GM12878 (cell line): ENCODE results near the gene PTTG2.

Source experiments
- BHLHE40 ChIP-seq, 2 experiments: fragments of 450-650 bp in 1 of 2; IDR thresholded peaks; 2 replicates each; pipeline ENCODE4 v1.6.1; 2011 to 2017; ENCODE audit warnings: low read depth in 2 of 2, borderline replicate concordance in 1 of 2, improper control_type of control experiment in 1 of 2, low read length in 1 of 2, mild to moderate bottlenecking in 1 of 2
- CHD2 ChIP-seq: IDR thresholded peaks from 2 replicates; pipeline ENCODE4 v1.6.1; 2011; ENCODE audit warnings: low read depth, low read length, improper control_type of control experiment, borderline replicate concordance
- CTCF ChIP-seq, 3 experiments: IDR thresholded peaks in 2 of 3; conservative IDR thresholded peaks in 1 of 3; 2 replicates each; pipeline ENCODE4 v1.5.1; 2011; ENCODE audit warnings: low read depth in 3 of 3, low read length in 3 of 3, mild to moderate bottlenecking in 3 of 3, control low read depth in 2 of 3, moderate library complexity in 2 of 3, inconsistent platforms in 1 of 3, mixed read lengths in 1 of 3; ENCODE audit not compliant: control insufficient read depth in 2 of 3, insufficient read depth in 1 of 3; ENCODE audit errors: extremely low read depth in 1 of 3
- HCFC1 ChIP-seq: fragments of 150-350 bp; IDR thresholded peaks from 2 replicates; pipeline ENCODE4 v1.6.1; 2014; ENCODE audit warnings: low read length
- MTA2 ChIP-seq: fragments of 450-650 bp; IDR thresholded peaks from 2 replicates; pipeline ENCODE4 v1.6.1; 2016; ENCODE audit warnings: low read depth, mild to moderate bottlenecking, moderate library complexity
- POLR2AphosphoS5 ChIP-seq: IDR thresholded peaks from 2 replicates; pipeline ENCODE4 v1.6.1; 2011; ENCODE audit warnings: mild to moderate bottlenecking, low read length, inconsistent platforms
- RBBP5 ChIP-seq: fragments of 200-600 bp; sonication (generic); conservative IDR thresholded peaks from 2 replicates; pipeline ENCODE4 v1.6.1; 2016
- SP1 ChIP-seq: IDR thresholded peaks from one replicate; pipeline ENCODE4 v1.6.1; 2011; ENCODE audit warnings: low read depth, low read length
- STAT1 ChIP-seq: fragments of 450-650 bp; conservative IDR thresholded peaks from 2 replicates; pipeline ENCODE4 v1.6.1; 2014; ENCODE audit warnings: antibody characterized with exemption, mild to moderate bottlenecking
- TARDBP ChIP-seq: IDR thresholded peaks from 2 replicates; pipeline ENCODE4 v1.6.1; 2016; ENCODE audit warnings: borderline replicate concordance
- WRNIP1 ChIP-seq: IDR thresholded peaks from 2 replicates; pipeline ENCODE4 v1.6.1; 2011; ENCODE audit warnings: low read depth, low read length, improper control_type of control experiment, borderline replicate concordance
- YY1 ChIP-seq: IDR thresholded peaks from 2 replicates; pipeline ENCODE4 v1.6.1; 2011; ENCODE audit warnings: low read depth, mild to moderate bottlenecking, low read length
- ZBED1 ChIP-seq: IDR thresholded peaks from 2 replicates; pipeline ENCODE4 v1.6.1; 2016; ENCODE audit warnings: borderline replicate concordance
- TF ChIP-seq, protein P1 (sequence below): fragments of 450-650 bp; IDR thresholded peaks from 2 replicates; pipeline ENCODE4 v1.6.1; 2017; ENCODE audit warnings: mild to moderate bottlenecking, low read depth, inconsistent platforms; ENCODE audit not compliant: poor library complexity, severe bottlenecking

DNA sequence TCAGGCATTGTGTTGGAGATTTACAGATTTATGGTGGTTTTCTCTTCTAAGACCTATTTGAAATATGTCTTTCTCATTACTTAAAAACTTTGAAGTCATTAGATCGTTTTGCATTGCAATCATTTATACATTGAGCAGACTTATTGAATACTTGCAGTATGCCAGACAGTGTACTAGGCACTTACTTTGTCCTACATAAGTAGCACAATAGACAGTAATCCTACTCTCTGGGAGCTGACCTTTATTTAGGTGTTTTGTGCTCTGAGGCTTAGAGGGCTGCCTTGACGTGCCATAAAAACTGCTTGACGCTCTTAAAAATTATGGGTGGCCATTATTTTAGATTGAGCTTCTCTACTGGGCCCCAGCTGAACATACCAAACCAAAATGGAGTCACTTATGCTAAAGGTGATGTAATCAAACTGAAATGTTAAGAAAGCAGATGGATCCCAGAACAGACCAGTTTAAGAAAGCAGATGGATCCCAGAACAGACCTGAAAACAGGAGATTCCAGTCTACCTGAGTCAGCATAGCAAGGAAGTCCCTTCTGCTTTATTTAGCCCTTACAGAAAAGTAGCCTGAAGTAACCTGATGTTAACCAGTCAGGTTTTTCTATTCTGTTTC is 42.4 kb downstream of the PTTG2 start:
- TF ChIP-seq ZBED1 (no peak), MTA2 (no peak), RBBP5 (no peak), HCFC1 (no peak), CTCF (IDR thresholded peaks at IDR 0.05 in 2 of 3, conservative IDR thresholded peaks at IDR 0.05 in 1 of 3; ENCODE audit: control insufficient read depth in 2 of 3, extremely low read depth in 1 of 3, insufficient read depth in 1 of 3, low read depth in 3 of 3, low read length in 3 of 3) (no peak), YY1 (no peak), BHLHE40 (IDR thresholded peaks at IDR 0.05; ENCODE audit: borderline replicate concordance in 1 of 2, low read depth in 2 of 2, low read length in 1 of 2) (no peak), SP1 (no peak), WRNIP1 (no peak), STAT1 (no peak), POLR2AphosphoS5 (no peak), CHD2 (no peak), TARDBP (no peak)
- TF ChIP-seq, protein P1, sequence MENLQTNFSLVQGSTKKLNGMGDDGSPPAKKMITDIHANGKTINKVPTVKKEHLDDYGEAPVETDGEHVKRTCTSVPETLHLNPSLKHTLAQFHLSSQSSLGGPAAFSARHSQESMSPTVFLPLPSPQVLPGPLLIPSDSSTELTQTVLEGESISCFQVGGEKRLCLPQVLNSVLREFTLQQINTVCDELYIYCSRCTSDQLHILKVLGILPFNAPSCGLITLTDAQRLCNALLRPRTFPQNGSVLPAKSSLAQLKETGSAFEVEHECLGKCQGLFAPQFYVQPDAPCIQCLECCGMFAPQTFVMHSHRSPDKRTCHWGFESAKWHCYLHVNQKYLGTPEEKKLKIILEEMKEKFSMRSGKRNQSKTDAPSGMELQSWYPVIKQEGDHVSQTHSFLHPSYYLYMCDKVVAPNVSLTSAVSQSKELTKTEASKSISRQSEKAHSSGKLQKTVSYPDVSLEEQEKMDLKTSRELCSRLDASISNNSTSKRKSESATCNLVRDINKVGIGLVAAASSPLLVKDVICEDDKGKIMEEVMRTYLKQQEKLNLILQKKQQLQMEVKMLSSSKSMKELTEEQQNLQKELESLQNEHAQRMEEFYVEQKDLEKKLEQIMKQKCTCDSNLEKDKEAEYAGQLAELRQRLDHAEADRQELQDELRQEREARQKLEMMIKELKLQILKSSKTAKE, result no peak
